EH (cell line): ENCODE measurements around the gene SIGLEC6.

Experiments used
- DNase-seq: peaks from one replicate; pipeline ENCODE4 v3.0.0-alpha.2; 2015; ENCODE audit warnings: low read depth

SIGLEC6 gene

GRCh38 chr19:51548213-51548651 lies 16.8 kb upstream of the SIGLEC6 start:
- no peak for DNase-seq

- DNase-seq: no peak
These were observed 16.1 kb upstream of the SIGLEC6 start for GRCh38 chr19:51547397-51548212.

- DNase-seq: peak; percentile 15
These were observed 15.4 kb upstream of the SIGLEC6 start for GRCh38 chr19:51546650-51547396.

GRCh38 chr19:51546107-51546649 lies 14.7 kb upstream of the SIGLEC6 start:
- no peak for DNase-seq

- DNase-seq: no peak
These were observed 12.6 kb upstream of the SIGLEC6 start for GRCh38 chr19:51544038-51544437.

GRCh38 chr19:51542699-51543098 lies 11.2 kb upstream of the SIGLEC6 start:
- no peak for DNase-seq

- DNase-seq: no peak
These were observed 10.2 kb upstream of the SIGLEC6 start for GRCh38 chr19:51541458-51542357.

GRCh38 chr19:51539821-51540366 lies 8.4 kb upstream of the SIGLEC6 start:
- no peak for DNase-seq

GRCh38 chr19:51535535-51535934 lies 4.1 kb upstream of the SIGLEC6 start:
- DNase-seq: no peak

GRCh38 chr19:51530616-51531015 lies 854 bp downstream of the SIGLEC6 start:
- DNase-seq: no peak

GRCh38 chr19:51529301-51529700 lies 2.2 kb downstream of the SIGLEC6 start:
- DNase-seq: no peak

- DNase-seq: no peak
These were observed 5.8 kb downstream of the SIGLEC6 start for GRCh38 chr19:51525651-51526050.

GRCh38 chr19:51524666-51525264 lies 6.7 kb downstream of the SIGLEC6 start:
- DNase-seq: no peak

- DNase-seq: no peak
These were observed 9.7 kb downstream of the SIGLEC6 start for GRCh38 chr19:51521781-51522180.

- DNase-seq: no peak
These were observed 10.1 kb downstream of the SIGLEC6 start for GRCh38 chr19:51521357-51521756.

GRCh38 chr19:51520728-51521127 lies 10.7 kb downstream of the SIGLEC6 start:
- DNase-seq: no peak

- peak; percentile 52 for DNase-seq
These were observed 16.5 kb downstream of the SIGLEC6 start for GRCh38 chr19:51514866-51515481.

GRCh38 chr19:51513968-51514367 lies 17.5 kb downstream of the SIGLEC6 start:
- no peak for DNase-seq

GRCh38 chr19:51511353-51511752 lies 20.1 kb downstream of the SIGLEC6 start:
- DNase-seq: no peak

- no peak for DNase-seq
These were observed 21.4 kb downstream of the SIGLEC6 start for GRCh38 chr19:51509823-51510660.
